ENCODE results near the gene AGBL1.
"Not testable (repeated sequence)": the region's sequence is repeated elsewhere in the genome, so short reads cannot be mapped to it uniquely, and the experiment has no call there.

The AGBL1 gene

DNA sequence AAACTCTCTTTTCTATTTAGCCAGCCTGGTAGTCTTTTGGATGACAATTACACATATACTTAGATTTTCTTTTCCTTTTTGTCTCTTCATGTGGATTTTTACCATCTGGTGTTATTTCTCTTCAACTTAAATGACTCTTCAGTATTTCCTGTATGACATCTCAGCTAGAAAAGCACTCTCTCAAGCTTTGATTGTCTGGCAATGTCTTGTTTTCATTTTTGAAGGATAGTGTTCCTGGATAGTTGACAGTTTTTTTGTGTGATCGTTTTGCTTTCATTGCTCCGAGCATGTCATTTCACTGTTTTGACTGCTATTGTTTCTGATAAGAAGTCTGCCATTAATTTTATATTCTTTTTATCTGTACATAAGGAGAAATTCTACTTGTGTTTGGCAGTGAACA, 766.4 kb downstream of the AGBL1 start:
- DNase-seq, result no peak

DNA sequence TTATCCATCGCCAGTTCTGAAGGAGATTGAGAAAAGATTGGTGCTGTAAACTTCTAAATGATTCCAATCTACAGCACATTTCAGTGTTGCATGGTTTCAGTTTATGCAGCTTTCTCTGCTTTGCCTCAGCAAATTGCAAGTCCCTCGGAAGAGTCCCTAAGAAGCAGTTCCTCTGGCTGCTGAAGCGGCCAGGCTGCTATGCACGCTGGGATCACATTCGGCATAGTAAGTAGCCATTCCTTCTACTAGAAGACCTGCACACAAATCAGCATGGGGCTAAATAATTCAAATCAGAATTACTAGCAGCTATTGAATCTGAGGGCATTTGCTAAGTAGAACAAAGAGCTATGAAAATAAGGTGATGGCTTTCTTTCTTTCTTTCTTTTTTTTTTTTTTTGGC, 769.5 kb downstream of the AGBL1 start:
- no peak for DNase-seq

DNA sequence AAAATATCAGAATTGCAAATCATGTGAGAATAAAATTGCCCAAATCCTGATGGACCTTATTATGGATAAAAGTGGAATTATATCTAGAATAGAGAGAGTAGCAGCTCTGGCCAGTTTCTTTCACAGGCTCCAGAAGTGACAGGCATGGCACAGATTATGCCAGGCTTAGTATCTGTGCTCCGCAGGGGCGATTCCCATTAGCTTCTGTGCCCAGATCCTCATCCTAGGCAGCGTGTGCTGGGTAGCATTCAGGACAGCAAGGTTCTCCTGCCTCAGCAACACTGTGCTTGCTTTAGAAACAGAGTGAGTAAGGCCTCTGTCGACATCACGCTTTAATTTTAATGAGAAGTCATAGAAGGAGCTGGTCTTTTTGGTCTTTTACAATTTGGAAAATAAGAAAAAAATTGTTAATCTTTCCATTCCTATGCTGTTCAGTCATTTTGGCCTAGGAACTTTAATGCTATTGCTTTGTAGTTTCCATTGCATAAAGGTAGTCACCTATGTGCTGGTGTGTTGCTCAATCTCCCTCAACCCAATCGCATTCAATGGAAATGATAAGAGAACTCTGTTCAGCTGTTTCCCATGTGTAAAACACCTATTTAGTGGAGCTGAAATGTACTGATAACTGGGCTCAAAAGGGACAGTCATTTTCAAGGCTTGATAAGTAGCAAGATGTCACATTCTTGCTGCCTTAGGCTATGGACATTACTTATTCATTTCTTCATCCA, 770.1 kb downstream of the AGBL1 start:
- peak in 1 of 2 experiments; percentile 35 for DNase-seq

DNA sequence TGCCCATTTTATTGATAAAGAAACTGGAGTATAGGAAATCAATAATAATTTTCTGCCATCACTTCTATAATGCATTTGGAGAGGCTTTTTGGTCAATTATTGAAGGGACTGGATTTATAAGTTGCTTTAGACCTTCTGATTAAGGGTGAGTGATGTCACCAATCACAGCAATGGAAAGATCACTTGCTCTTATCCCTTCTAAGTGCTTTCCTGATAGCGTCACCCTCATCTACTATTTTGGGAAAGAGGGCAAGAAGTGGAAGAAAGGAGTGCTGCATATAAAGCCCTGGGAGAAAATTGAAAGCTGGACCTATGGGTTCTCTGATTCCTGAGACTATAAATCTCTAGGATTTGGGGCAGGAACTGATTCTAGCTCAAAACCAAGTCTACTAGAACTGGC, 771.3 kb downstream of the AGBL1 start:
- DNase-seq, result no peak

DNA sequence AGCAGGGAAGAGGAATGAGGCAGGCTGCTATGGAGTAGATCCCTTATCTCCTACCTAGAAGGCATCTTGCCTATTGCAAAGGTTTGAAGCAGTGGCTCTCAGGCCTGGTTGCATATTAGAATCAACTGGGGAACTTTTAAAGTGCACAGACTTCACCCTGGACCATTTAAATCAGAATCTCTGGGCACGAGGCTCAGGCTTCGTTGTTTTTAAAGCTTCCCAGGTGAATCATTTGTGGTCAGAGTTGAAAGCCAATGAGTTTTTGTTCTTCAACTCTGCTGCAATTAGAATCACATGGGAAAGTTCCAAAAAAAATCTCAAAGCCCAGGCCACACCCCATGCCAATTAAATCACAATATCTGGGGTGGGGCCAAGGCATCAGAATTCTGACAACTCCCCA, 773.1 kb downstream of the AGBL1 start:
- DNase-seq, result no peak

DNA sequence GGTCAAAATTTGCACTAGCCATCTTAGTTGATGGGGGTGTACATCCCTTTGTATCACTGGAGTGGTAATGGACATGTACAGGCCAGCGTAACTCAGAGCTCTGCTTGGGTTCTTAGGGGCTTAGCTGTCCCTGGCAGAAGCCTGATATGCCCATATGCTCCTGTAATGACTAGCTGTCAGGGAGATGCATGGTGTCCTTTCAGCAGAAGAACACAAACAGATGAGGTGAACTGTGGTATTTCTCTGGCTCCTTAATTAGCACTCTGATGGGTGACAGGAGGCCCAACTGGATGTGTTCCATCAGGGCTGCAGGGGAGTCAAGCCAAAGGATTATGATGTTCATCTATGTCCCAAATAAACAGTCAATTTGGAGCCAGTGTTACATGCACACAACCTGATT, 774.5 kb downstream of the AGBL1 start:
- peak in 1 of 2 experiments; percentile 60 for DNase-seq

DNA sequence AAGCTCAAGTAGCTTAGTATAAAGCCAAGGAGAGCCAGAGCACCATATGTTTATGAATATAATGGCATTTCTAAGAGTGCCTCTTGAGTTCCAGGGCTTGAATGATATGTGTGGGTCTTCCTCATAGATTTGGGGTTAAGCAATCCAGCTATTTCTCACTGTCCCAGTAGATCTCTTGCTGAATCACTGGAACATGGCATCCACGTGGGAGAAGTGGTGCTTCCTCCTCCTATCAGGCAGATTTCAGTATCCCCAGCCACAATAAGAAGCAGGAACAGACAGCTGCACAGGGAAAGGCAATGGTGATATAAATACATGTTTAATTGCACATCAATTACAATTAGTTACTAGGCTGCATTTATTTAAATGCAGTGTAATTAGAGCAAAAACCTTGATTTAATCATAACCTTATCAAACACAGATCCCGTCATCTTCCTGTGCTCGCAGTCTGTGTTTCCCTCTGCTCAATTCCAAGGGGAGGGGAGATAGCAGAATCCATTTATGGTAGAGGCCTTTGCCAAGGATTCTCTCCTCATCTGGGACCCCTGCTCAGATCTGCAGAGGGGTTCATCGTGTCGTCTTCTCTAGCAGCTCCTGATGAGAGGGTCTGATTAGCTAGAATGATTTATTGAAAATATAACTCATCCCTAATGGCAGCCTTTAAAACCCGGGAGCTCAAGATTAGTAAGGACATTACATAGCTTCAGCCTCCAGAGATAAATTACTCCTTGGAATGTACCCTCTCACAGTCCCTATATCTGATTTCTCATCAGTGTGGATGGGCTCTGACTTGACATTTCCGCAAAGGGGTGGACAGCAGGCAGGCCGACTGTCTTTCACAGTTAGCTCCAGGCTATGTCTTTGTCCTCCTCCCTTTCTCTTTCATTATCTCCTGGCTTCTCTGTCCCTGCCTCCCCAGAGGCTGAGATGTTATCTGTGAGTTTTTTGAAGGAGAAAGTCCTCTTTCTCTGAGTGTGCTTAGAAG, 775.9 kb downstream of the AGBL1 start:
- DNase-seq, result no peak

DNA sequence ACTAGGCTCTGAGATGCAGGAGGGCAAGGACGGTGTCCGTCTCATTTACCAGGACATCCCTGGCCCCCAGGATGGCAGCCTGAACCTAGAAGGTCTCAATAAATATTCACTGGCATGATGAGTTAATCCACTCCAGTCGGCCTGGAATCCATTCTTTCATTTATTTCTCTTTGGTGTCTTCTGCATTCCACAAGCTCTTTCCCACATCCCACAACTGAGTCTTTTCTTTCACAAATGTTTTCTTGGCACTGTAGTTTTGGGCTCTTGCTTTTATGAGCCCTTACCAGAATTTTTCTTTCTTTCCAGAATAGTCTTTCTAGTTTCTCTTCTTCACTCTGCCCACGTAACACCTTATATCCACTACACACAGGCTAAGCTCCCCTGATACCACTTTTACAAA, 778.0 kb downstream of the AGBL1 start:
- DNase-seq, result no peak

DNA sequence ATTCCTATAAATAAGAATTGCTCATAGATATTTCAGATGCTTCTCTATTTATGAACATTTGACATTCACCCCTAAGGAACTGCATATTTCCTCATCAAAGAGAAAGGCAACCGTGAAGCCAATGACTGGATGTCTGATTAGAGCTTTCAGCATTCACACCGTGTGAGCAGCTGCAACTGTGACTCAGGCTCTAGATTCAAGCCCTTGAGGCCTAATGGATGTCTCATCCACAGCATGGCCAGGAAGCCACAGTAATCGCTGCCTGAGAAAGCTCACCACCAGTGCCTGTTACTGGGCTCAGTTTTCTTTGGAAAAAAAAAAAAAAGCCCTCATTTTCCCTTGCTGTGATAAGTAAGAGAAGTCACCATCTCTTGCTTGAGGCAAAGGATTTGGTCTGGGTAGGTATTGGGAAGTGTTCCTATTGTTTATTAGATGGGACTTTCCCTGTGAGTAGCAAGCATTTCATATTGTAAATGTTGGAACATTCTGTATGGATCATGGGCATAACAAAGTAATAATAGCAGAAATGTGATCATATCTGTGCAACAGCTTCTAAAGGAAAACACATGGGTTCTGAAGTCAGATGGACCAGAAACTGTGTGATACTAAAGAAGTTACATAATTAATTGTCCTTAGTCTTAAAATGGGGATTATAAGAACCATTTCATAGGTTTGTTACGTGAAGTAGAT, 783.7 kb downstream of the AGBL1 start:
- no peak for DNase-seq

DNA sequence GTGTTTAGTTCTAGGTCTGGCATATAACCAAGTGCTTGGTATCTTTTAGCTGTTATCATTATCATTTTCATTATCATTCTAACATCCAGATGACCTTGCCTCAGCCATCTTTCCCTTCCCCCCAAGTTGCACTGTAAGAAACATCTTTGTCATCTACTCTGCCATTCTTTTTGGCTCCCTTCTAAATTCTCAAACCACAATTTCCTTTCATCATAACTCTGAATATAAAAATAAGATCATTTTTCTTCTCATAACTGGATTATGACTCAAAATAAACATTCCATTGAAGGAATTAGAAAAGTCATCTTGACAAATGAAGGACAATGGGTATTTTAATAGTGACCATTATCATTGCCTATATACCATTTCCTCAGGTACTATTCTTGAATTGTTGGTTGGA, 786.2 kb downstream of the AGBL1 start:
- DNase-seq, result no peak

DNA sequence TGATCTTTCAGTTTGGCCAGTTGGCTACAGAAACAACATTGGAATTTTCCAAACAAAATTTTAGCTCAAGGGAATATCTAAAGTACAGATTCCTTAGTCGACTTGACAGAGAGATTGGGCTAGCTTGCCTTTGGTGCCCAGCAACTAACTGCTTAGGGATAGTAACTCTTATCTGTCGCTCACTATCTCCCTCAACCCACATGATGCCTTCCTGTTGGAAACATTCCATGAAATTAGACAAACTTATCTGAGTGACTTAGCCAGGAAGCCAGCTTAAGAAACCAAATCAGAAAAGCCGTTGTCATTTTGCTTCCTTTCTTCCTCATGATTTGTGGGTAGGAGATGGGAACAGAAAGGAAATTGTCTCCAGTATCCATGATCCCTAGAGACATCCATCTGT, 791.2 kb downstream of the AGBL1 start:
- DNase-seq, result no peak

DNA sequence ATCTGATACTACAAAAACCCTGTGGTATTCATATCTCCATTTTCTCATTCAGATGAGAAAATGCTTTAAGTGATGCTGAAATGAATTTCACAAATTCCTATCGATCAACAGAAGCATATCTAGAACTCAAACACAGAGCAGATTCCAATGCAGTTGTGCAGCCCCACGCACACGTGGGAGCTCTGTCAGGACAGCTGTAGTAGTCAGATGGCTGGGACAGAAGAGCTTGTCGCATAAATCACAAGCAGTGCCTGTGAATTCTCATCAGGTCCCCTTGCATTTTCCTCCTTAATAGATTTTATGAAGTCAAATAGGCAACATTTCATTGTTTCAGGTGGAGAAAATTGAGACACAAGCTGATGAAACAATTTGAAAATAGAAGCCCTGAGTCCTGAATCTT, 792.3 kb downstream of the AGBL1 start:
- no peak for DNase-seq

DNA sequence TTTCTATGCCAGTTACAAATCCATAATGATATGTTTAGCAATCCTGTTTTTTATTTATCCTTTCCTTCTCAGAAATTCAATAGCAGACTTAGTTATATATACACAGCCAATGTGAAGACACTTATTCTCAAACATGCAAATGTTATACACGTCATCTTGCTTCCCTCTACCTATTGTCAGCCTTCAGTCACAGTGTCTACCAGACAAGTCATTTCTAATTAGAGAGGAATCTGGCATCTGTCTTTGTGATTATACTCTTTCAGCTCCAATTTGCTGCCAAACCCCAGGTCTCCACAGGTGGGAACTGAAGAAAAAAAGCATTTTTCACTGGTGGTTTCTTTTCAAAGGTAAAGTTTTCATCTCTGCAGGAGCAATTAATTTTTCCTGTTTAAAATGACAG, 793.1 kb downstream of the AGBL1 start:
- DNase-seq, result no peak

DNA sequence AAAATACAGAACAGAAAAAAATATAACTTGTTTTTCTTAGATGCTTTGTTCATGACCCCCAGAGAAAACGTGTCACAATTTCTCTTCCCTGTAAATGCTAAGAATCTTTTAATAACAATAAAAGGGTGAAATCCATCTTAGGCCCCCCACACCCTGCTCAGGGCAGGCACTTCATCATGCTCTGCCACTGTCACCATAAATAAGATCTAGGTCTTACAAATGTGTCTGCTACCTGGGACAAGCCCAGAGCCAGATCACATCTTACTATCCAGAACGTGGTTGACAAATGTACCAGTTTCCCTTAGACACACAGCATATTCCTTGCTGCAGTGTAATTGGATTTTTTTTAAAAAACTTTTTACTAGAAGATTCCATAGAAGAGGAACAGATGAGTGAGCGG, 795.4 kb downstream of the AGBL1 start:
- no peak for DNase-seq

DNA sequence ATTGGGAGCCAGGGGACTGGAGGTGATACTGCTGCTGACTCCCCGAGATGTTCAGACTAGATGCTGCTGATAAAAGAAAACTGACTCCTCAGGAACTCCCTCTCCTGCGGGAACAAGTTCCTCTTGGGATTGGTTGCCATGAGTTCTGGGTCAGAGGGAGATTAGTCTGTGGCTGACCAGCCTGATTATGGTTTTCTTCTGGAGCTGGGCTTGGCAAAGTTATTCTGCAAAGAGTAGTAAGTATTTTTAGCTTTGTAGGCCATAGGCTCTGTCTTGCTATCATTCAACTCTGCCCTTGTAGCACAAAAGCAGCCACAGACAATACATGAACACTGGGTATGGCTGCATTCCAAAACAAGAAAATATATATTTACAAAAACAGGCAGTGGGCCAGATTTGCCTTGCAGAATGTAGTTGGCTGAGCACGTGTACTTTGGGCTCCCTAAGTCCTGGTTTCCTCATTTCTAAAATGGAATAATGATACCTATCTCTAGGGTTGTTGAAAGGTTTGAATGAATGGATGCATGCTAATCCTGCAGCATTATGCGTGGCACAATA, 796.8 kb downstream of the AGBL1 start:
- DNase-seq, result no peak

DNA sequence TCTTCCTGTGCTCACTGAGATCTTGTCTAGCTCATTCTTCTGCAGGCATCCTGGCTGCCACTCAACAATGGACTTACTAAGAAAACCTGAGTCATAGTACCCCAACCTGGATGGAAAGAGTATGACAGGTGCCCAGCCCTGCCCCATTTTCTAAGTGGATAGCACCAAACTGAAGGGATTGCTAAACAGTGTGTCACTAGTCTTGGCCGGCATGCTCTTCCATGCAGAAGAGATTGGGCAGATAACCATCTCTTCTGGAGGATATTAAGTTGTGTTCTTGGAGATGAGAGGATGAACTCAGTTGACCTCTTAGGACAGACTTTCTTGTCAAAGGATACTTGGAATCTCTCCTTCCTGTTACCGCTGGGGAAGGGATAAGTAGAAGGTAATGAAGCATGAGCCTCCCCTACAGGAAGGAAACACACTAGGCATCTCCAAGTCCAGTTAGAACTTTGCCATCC, 797.5 kb downstream of the AGBL1 start:
- DNase-seq, result no peak

DNA sequence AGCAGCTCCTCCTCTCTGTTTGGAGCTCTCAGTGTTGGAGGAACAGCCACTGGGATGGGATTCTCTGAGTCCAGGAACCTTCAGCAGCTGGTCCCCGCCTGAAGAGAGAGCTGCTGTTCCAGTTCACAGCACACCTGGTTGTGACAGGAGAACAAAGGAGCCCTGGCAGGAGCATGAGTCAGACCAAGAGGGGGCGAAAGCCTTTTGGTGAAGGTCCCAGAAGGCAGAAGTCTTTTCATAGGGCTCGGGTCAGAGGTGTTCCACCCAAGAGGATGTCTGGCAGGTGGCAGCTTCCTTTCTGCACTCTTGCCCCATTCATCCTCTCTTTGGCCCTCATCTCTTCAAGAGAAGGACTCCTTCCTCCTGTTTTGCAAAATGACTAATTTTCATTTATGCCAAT, 799.2 kb downstream of the AGBL1 start:
- DNase-seq, result not testable (repeated sequence)

DNA sequence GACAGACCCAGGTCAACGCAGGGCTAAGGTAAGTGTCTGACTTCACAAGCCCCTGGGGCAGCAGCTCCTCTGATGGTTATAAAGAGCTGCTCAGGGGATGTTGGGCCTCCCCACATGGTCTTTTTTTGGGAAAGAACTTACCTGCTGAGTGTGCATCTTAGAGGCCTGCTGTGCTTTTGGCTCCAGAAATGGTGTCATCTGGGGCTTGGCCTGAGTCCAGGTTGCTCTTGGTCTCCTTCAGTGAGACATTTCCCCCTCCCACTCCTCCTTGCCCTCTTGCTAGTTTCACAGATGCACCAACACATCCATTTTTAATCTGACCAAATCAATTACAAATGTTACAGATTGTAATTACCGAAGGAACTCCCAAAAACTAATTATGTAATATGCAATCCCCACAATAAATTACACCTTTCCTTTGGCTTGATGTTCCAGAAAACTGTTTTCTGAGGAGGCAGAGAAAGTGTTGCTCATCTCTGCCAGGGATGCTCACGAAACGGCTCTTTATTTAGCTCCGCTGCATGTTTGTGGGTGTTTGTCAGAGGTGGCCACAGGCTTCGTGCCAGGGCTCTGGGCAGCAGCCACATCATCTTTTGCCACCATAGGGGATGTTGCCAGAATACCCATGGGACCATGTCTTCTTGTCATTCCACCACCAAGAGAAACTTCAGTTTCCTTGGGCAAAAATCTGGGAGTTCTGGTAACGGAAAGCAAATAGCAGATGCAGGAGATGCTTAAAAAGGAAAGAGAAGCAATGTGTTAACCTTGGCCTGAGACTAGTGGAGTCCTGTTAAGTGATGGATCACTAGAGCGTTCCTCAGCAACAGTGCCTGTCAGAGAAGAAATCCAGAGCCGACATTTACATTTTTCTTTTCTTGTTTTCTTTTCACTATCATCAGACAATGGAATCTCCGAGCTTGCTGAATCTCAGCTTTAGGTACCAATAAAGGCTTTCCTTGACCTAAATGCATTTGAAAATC, 799.9 kb downstream of the AGBL1 start:
- DNase-seq, result peak in 1 of 2 experiments; percentile 9

DNA sequence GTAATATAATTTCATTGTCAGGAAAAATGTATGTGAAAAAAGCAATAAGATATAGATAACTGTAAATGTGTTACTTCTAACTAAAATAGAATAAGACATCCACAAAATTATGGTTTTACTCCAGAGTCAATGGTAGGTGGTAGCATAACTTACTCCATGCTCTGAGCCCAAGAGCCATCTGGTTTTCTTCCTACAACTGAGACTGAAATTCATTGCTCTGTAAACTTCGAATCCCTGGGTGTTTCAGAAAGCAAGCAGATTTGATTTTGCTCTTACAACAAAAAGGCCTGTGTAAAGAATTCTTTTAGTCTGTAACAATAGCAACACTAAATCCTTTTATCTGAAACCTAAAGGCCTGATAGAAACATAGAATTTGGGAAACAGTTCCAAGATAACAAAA, 805.9 kb downstream of the AGBL1 start:
- no peak for DNase-seq

DNA sequence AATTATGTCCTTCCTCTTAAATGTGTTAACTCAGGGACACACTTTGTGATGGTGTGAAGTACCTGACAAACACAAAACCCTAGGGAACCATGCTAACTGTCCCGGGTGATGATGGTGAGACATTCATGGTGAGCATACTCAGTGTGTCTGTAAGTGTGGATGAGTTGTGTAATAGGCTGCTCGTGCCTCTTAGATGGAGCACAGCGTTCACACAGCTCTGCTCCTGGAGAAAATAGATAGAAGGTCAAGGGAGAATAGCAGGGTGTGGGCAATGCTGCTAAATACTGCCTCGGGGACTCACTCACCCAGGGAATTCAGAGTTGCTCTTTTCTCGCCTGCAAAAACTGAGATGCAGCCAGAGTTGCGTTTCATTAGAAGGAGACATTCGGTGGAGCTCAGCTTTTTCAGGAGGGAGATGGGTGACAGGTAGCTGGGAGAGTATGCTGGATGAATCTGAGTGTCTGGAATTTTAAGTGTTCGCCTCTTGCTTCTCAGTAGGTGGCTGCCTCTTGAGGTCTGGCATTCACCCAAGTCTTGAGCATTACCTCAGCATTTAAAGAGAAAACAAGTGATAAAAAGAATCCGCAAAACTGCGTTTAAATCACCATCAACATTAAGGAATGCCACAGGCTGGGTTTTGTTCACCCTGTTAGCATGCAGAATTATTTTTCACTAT, 813.2 kb downstream of the AGBL1 start:
- DNase-seq, result no peak

DNA sequence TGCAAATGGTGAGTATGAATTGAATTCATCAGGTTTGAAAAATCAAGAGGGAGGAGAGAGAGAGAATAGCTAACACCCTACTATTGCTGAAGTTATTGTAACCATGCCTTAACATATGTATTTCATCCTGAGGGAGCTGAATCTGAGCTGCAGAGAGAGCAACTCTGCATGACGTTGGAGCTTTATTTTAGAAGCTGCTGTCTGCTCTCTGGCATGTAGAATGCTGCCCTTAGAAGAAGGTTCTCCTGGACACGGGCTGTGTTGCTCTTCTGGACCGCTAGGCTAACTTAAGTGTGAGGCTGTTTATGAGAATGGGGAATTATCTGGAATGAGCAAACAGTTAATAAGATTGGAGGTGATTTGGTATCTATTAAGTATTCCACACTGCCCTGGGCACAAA, 814.6 kb downstream of the AGBL1 start:
- no peak for DNase-seq
